Pancreas (tissue), 10 donors: ENCODE measurements around the gene RASL11B. TPM values are rescaled to one million over a fixed set of nuclear protein-coding genes. Genes with fewer than 3 reads are reported as not detected.

Experiments
- ATAC-seq, 4 donors: fragments of 200-7000 bp; cut with Tn5 transposase; one replicate each; pipeline versions ENCODE4 v1.8.0 to v1.9.1; 2020; ENCODE audit warnings: mild to moderate bottlenecking in 4 of 4, moderate library complexity in 4 of 4
- DNase-seq, 6 donors: peaks; one replicate each; pipeline ENCODE4 v3.0.0-alpha.2; 2020
- FAIRE-seq: peaks from 2 replicates; lab custom pipeline; 2012; peaks lifted over from hg19 to GRCh38; lab: Jason Lieb, UNC
- H3K27ac ChIP-seq, 4 donors: fragments of 200-600 bp; sonication (generic); 1 replicate in 3 of 4; 2 replicates in 1 of 4; pipeline versions ENCODE4 v1.5.0 to v1.8.0; 2020
- H3K27me3 ChIP-seq, 4 donors: fragments of 200-600 bp; one replicate each; pipeline ENCODE4 v1.8.0; 2021
- H3K36me3 ChIP-seq, 3 donors: fragments of 200-600 bp; sonication (generic) in 1 of 3; one replicate each; pipeline versions ENCODE4 v1.5.0 to v1.8.0; 2020 to 2021
- H3K4me1 ChIP-seq, 3 donors: fragments of 200-600 bp; one replicate each; pipeline ENCODE4 v1.8.0; 2021
- H3K4me3 ChIP-seq, 4 donors: fragments of 200-600 bp; sonication (generic) in 2 of 4; one replicate each; pipeline versions ENCODE4 v1.5.0 to v1.8.0; 2020 to 2021
- H3K9me3 ChIP-seq, 4 donors: fragments of 200-600 bp; one replicate each; pipeline ENCODE4 v1.8.0; 2021
- WGBS, 2 donors: extraction: QIAGEN DNeasy Blood & Tissue Kit; methylation state at CpG; one replicate each; pipeline ENCODE4 v1.1.7; 2013; 5-methylcytosine and 5-hydroxymethylcytosine counted together
- intact Hi-C, 3 donors: fragments of 100-400 bp; cut with DNase I; formaldehyde crosslinking; loops; one replicate each; pipeline versions ENCODE4 v1.11.1 to v1.14.2; 2022
- polyA plus RNA-seq, 2 donors: library from polyadenylated mRNA; stranded (reverse); fragments of 200-250 nt; gene quantifications; one replicate each; pipeline ENCODE4 v1.2.3, GENCODE V29; 2013
- total RNA-seq, 6 donors: library from RNA; stranded (reverse); fragmentation: NEBNext Ultra II Directional in 4 of 6; extraction: Animal tissue kit (Norgen Biotek cat#: 25700) in 4 of 6; gene quantifications; one replicate each; pipeline versions ENCODE4 v1.2.1 to v1.2.4, GENCODE V29; 2021 to 2023
- TF ChIP-seq, protein P1 (sequence below), 4 donors: fragments of 200-600 bp; sonication (generic) in 3 of 4; IDR thresholded peaks; one replicate each; pipeline versions ENCODE4 v1.5.0 to v1.8.0; 2021; ENCODE audit warnings: antibody characterized with exemption in 4 of 4
- donor health status: healthy with polysubstance abuse.
- donor health status: DM: no; HTN: no; CAD: no; lungs with moderate emphysema.
- donor health status: DM: no; HTN: no; CAD: no.
- donor health status: control.
- donor health status: control.
- donor health status: Bipolar disorder and iron deficiency.
- donor health status: DM: yes; HTN: yes; CAD: no.
- donor health status: DM: no; HTN: no; CAD: no.
- donor health status: DM: no; HTN: no; CAD: no.
- donor health status: DM: yes; HTN: yes; CAD: no.

Gene RASL11B
- total and polyA plus RNA-seq, 8 donors = 0.19 to 2.3 (median 0.66) TPM; not detected in 1

DNA sequence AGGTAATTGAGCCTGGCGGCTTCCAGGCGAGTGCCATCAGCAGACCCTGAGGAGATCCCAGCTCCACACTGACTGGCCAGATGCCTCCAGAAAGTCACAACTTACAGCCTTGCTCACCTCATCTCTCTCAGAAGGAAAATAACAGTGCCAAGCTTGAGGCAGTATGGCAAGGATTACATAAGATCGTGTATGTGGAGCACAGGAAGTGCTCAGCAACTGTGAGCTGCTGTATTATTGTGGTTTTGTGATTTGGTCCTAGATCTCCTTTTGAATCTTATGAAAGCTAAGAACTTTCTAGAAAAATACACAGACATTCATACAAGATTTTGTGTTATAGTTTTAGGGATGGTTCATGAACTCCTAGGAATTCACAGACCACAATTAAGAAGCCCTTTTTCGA lies 14.0 kb downstream of the RASL11B start:
- no peak for ATAC-seq
- Histone ChIP-seq H3K9me3 (no peaks in the 10 kb centered on the region), H3K4me1 (no peaks in the 10 kb centered on the region), H3K27ac (no peak overlapping the region), H3K36me3 (no peaks in the 10 kb centered on the region), H3K4me3 (no peak overlapping the region), H3K27me3 (no peaks in the 10 kb centered on the region)
- TF ChIP-seq, protein P1, sequence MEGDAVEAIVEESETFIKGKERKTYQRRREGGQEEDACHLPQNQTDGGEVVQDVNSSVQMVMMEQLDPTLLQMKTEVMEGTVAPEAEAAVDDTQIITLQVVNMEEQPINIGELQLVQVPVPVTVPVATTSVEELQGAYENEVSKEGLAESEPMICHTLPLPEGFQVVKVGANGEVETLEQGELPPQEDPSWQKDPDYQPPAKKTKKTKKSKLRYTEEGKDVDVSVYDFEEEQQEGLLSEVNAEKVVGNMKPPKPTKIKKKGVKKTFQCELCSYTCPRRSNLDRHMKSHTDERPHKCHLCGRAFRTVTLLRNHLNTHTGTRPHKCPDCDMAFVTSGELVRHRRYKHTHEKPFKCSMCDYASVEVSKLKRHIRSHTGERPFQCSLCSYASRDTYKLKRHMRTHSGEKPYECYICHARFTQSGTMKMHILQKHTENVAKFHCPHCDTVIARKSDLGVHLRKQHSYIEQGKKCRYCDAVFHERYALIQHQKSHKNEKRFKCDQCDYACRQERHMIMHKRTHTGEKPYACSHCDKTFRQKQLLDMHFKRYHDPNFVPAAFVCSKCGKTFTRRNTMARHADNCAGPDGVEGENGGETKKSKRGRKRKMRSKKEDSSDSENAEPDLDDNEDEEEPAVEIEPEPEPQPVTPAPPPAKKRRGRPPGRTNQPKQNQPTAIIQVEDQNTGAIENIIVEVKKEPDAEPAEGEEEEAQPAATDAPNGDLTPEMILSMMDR (IDR thresholded peaks at IDR 0.05) = no peak
- 85 to 94% methylated on average over 4 of the region's 4 CpGs for WGBS, 2 donors
- no peak for FAIRE-seq
- DNase-seq = no peak
- intact Hi-C loops = no loop called here

DNA sequence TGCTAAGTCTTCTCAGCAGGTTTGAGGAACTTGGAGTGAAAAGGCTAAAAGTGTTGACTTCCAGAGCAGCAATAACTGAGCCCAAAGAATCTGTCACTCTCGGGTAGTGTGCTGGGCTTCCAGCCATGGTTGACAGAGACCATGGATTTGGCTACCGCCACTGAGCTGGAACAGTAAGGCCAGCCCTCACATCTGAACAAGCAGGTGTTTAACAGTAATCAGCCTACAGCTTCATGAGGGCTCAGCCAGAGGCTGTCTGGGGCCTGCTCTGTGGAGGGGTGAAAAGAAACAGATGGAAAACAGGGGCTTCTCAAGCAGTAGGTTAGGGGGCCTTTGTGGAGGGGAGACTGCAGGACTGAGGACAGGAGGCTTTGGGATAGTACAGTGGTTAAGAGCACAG lies 14.9 kb downstream of the RASL11B start:
- WGBS, 2 donors = 69 to 73% methylated on average over 2 of the region's 2 CpGs
- FAIRE-seq (no peak), ATAC-seq (no peak), DNase-seq (no peak)
- no peaks in the 10 kb centered on the region for H3K9me3 ChIP-seq
- TF ChIP-seq, protein P1 (IDR thresholded peaks at IDR 0.05) = no peak
- H3K27ac ChIP-seq = no peak overlapping the region
- H3K27me3 ChIP-seq = no peaks in the 10 kb centered on the region
- no peak overlapping the region for H3K4me3 ChIP-seq
- intact Hi-C loops = no loop called here
- no peaks in the 10 kb centered on the region for H3K36me3 ChIP-seq
- H3K4me1 ChIP-seq = no peaks in the 10 kb centered on the region

DNA sequence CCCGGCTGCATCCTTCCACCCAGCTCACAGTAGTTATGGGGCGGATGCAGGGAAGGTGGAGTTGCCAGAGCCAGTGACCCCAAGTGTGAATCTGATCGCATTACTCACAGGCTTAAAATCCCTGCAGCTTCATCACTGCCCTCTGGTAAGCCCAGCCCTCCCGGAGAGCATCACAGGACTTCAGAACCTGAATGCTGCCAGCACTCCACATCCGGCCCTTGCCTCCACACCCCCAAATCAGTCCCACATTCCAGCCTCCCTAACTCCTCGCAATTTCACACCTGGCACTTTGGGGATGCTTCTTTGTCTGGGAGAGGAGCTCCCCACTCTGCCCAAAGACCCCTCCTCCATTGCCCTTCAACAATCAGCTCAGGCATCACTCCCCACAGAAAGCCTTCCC lies 15.6 kb downstream of the RASL11B start:
- ATAC-seq (no peak), FAIRE-seq (no peak), DNase-seq (no peak)
- H3K27ac ChIP-seq = no peak overlapping the region
- H3K27me3 ChIP-seq = no peaks in the 10 kb centered on the region
- H3K4me3 ChIP-seq = no peak overlapping the region
- H3K9me3 ChIP-seq = no peaks in the 10 kb centered on the region
- intact Hi-C loops = no loop called here
- 95 to 98% methylated on average over 6 of the region's 6 CpGs for WGBS, 2 donors
- TF ChIP-seq, protein P1 (IDR thresholded peaks at IDR 0.05) = no peak
- H3K36me3 ChIP-seq = no peaks in the 10 kb centered on the region
- no peaks in the 10 kb centered on the region for H3K4me1 ChIP-seq

DNA sequence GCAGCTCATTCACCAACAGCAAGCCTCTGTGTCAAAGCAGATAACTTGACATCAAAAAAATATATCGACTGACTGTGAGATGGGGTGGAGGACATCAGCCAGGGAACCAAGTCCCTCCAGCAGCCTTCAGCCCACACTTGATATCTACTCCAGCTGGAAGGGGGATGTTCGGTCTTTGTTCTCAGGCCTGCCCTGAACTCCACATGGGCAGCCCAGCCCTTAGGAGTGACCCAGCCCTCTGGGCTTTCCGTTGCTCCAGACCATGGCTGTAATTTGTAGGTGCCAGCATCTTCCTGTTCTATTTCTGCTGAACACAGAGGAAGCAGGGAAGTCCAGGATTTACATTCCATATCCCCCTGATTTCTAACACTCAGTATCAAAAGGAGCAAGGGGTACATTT lies 17.4 kb downstream of the RASL11B start:
- DNase-seq = no peak
- Histone ChIP-seq H3K36me3 (no peaks in the 10 kb centered on the region), H3K4me1 (no peaks in the 10 kb centered on the region), H3K4me3 (no peak overlapping the region), H3K27ac (no peak overlapping the region), H3K9me3 (no peaks in the 10 kb centered on the region), H3K27me3 (no peaks in the 10 kb centered on the region)
- no peak for ATAC-seq
- 88 to 92% methylated on average over 3 of the region's 3 CpGs for WGBS, 2 donors
- intact Hi-C loops = no loop called here
- TF ChIP-seq, protein P1 (IDR thresholded peaks at IDR 0.05) = no peak
- no peak for FAIRE-seq

DNA sequence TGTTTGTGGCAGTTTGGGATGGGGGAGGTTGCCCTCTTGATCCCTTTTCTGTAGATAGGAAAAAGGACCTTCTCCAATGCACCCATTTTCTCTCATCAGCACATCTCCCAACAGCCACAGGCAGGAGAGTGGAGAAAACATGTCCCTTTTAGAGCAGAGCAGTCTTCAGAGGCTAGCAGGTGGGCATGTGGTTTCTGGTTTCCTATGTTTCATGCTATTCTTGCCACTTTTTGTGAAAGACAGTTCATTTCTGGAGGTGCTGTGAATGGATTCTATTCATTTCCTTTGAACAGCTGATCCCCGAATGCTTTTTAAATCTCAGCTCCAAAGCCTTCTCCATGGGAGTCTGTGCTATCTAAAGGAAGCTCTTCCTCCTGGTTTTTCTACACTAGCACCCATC lies 18.9 kb downstream of the RASL11B start:
- 96 to 97% methylated on average over 1 of the region's 1 CpG for WGBS, 2 donors
- TF ChIP-seq, protein P1 (IDR thresholded peaks at IDR 0.05) = no peak
- Histone ChIP-seq H3K4me1 (no peaks in the 10 kb centered on the region), H3K27ac (no peak overlapping the region), H3K4me3 (no peak overlapping the region), H3K27me3 (no peaks in the 10 kb centered on the region), H3K36me3 (no peaks in the 10 kb centered on the region), H3K9me3 (no peaks in the 10 kb centered on the region)
- DNase-seq (no peak), FAIRE-seq (no peak), ATAC-seq (no peak)
- intact Hi-C loops = no loop called here
